Measurements from ENCODE around the gene CMTM6.

DNA sequence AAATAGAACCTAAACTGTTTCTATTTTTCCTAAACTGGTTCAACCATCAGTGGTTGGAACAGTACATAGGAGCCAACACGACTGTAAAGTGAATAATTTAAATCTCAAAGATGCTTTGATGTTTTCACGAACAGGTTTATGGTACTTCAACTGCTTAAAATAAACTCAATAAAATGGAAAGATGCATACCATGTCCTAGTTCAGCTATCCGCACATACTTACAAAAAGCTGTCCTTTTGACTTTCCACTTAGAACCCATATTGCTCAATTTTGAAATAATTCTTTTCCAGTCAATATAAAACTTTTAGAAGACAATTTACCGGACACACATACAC lies 902 bp downstream of the CMTM6 start:
- TF ChIP-seq REST (IDR thresholded peaks at IDR 0.05; ENCODE audit: low read depth): no peak
- TF ChIP-seq EP300 (IDR thresholded peaks at IDR 0.05; ENCODE audit: borderline replicate concordance): no peak
- no peak for TF ChIP-seq TEAD4 (IDR thresholded peaks at IDR 0.05)
- TF ChIP-seq CREB1 (IDR thresholded peaks at IDR 0.05; ENCODE audit: low read depth): no peak
- no peak; the same call in 1 of the 2 replicates for TF ChIP-seq MAX (IDR thresholded peaks at IDR 0.05)
